Esophagus (tissue), 2 donors: Measurements from ENCODE around the gene PGBD5. TPM values are rescaled to one million over a fixed set of nuclear protein-coding genes. Genes with fewer than 3 reads are reported as not detected.

Source experiments
- H3K27ac ChIP-seq, 2 donors: one replicate each; pipeline ENCODE4 v1.5.1; 2013; ENCODE audit warnings: low read depth in 2 of 2, mild to moderate bottlenecking in 2 of 2, inconsistent platforms in 1 of 2, low read length in 1 of 2, moderate library complexity in 1 of 2
- H3K27me3 ChIP-seq, 2 donors: one replicate each; pipeline ENCODE4 v1.6.1; 2013; ENCODE audit warnings: low read length in 2 of 2, control low read depth in 1 of 2, mild to moderate bottlenecking in 1 of 2; ENCODE audit not compliant: insufficient read depth in 2 of 2, control insufficient read depth in 1 of 2
- H3K36me3 ChIP-seq, 2 donors: one replicate each; pipeline ENCODE4 v1.6.1; 2013; ENCODE audit warnings: low read length in 1 of 2; ENCODE audit not compliant: control insufficient read depth in 2 of 2, insufficient read depth in 2 of 2
- H3K4me1 ChIP-seq, 2 donors: one replicate each; pipeline ENCODE4 v1.6.1; 2013; ENCODE audit warnings: low read length in 1 of 2; ENCODE audit not compliant: control insufficient read depth in 2 of 2, insufficient read depth in 2 of 2
- H3K4me3 ChIP-seq, 2 donors: one replicate each; pipeline ENCODE4 v1.5.1; 2013; ENCODE audit warnings: low read length in 2 of 2, mild to moderate bottlenecking in 2 of 2, low read depth in 1 of 2, moderate library complexity in 1 of 2
- H3K9me3 ChIP-seq, 2 donors: one replicate each; pipeline ENCODE4 v1.6.1; 2013; ENCODE audit warnings: mild to moderate bottlenecking in 2 of 2, low read depth in 1 of 2, low read length in 1 of 2, moderate library complexity in 1 of 2; ENCODE audit not compliant: control insufficient read depth in 2 of 2, insufficient read depth in 1 of 2
- WGBS, 2 donors: extraction: QIAGEN DNeasy Blood & Tissue Kit; methylation state at CpG; one replicate each; pipeline ENCODE4 v1.1.7; 2013; 5-methylcytosine and 5-hydroxymethylcytosine counted together
- polyA plus RNA-seq, 2 donors: library from polyadenylated mRNA; stranded (reverse); fragments of 200-250 nt; gene quantifications; one replicate each; pipeline ENCODE4 v1.2.3, GENCODE V29; 2013
- donor health status: healthy with polysubstance abuse.
- donor health status: Bipolar disorder and iron deficiency.

Gene PGBD5
- polyA plus RNA-seq, 2 donors, result 0.22 to 0.67 TPM

DNA sequence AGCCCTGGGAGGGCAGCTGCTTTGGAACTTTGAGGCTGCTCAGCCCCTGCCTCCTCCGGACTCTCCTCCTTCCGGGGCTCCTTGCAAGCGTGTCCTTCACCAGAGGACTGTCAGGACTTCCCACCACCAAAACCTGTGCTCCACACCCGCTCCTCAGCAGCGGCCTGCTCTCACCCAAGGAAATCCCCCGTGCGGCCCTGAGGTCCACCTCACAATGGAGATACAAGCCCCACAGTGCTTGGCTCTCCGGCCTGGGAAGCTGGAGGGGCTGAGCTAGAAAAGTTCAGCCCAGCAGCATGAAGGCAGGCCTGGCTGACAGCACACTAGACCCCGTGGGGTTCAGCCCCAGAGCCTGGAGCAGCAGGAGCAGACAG is 33.6 kb downstream of the PGBD5 start:
- 69 to 75% methylated on average over 8 to 9 of the region's 9 CpGs for WGBS, 2 donors
- Histone ChIP-seq H3K27ac (no peak overlapping the region), H3K36me3 (no peaks in the 10 kb centered on the region), H3K4me3 (no peak overlapping the region), H3K4me1 (no peaks in the 10 kb centered on the region), H3K9me3 (no peaks in the 10 kb centered on the region), H3K27me3 (no peaks in the 10 kb centered on the region)

DNA sequence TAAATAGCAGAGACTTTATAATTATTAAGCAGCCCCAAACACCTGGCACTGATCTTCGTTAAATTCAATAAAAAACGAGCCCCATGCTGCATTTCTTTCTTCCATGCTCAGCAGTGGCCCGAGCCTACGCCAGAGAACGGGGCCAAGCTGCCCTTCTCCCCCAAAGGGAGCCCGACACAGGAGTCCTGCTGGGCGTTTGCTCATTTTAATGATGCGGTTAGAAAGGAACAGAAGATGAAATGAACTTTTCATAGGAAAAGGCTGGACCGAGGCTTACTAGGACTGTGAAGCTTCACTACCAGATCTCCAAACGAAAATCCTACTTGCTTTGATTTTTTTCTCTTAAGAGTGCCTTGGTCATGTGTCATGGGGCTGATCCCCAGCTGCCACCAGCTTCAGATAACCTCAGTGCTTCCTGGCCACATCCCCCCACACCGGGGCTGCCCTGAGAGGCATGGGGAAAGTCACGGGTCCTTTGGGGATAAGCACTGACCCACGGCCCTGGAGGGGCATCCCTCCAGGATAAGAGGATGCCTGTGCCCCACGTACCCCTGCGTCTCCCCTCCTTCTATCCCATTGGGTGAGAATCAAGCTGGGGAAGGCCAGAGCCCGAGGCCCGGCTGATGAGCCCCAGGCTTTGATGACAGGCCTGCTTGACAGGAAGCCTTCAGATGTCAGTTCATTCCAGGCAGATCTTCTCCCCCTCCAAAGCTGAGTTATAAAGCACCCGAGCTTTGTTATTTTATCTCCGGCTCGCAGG is 34.2 kb downstream of the PGBD5 start:
- no peaks in the 10 kb centered on the region for H3K36me3 ChIP-seq
- H3K27ac ChIP-seq, result no peak overlapping the region
- 61 to 63% methylated on average over 20 of the region's 20 CpGs for WGBS, 2 donors
- H3K4me1 ChIP-seq, result no peaks in the 10 kb centered on the region
- H3K9me3 ChIP-seq, result no peaks in the 10 kb centered on the region
- H3K4me3 ChIP-seq, result no peak overlapping the region
- H3K27me3 ChIP-seq, result no peaks in the 10 kb centered on the region

DNA sequence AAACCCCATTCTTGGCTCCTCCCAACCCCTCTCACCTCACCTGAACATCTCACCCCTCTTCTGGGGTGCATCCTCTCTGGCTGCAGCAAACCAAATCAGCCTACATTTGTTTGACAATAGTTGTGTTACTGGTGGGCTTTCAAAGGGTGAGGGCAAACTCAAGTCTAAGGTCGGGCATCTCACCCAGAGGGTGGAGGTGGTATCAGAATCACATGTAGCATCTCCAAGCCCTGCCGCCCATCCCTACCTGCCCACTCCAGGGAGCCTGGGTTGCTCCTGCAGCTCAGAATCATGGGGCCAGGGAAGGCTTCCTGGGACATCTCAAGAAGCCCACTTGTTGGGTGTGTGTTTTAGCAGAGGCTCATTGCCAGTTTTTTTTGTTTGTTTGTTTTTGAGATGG is 35.8 kb downstream of the PGBD5 start:
- Histone ChIP-seq H3K27ac (no peak overlapping the region), H3K9me3 (no peaks in the 10 kb centered on the region), H3K27me3 (no peaks in the 10 kb centered on the region), H3K4me3 (no peak overlapping the region), H3K36me3 (no peaks in the 10 kb centered on the region), H3K4me1 (no peaks in the 10 kb centered on the region)
- 80 to 92% methylated on average over 2 of the region's 2 CpGs for WGBS, 2 donors

DNA sequence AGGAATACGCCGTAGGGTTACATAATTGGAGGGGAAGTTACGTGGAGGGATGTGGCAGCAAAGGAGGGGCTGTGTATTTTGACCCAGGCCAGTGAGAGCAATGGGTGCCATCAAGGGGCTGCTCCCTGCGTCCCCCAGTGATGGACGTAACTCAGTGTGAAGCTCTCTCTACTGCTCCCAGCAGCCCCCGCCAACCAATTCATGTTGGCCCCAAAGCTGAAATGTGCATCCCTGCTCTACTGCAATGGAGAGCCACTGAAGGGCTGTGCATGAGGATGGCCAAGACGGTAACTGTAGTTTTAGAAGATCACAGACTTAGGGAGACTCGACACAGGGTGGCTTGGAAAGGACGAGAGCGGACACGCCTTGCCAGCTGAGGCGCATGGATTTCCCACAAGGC is 38.3 kb downstream of the PGBD5 start:
- Histone ChIP-seq H3K4me1 (no peaks in the 10 kb centered on the region), H3K36me3 (no peaks in the 10 kb centered on the region), H3K27me3 (no peaks in the 10 kb centered on the region), H3K27ac (no peak overlapping the region), H3K9me3 (no peaks in the 10 kb centered on the region), H3K4me3 (no peak overlapping the region)
- 96 to 97% methylated on average over 12 of the region's 12 CpGs for WGBS, 2 donors

DNA sequence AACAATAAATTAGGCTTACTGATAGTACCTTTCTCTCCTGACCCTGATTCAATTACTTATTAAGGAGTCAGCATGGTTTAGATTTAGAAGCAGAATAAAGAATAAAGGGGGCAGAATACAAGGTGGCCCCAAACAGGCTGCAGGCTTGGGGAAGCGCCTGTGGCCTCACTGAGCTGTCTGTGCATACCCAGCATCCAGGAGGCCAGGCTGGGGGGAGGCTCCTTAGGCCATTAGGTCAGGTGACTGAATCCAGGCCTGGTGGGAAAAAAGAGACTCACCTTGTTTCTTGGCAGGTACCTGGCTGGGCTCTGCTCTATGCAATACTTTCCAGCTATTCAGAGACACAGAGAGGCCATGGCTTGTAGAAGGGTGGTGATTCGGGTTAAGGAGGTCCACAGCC is 38.8 kb downstream of the PGBD5 start:
- H3K4me3 ChIP-seq, result no peak overlapping the region
- no peak overlapping the region for H3K27ac ChIP-seq
- H3K9me3 ChIP-seq, result no peaks in the 10 kb centered on the region
- H3K4me1 ChIP-seq, result no peaks in the 10 kb centered on the region
- WGBS, 2 donors, result 90 to 92% methylated on average over 2 of the region's 2 CpGs
- H3K36me3 ChIP-seq, result no peaks in the 10 kb centered on the region
- no peaks in the 10 kb centered on the region for H3K27me3 ChIP-seq

DNA sequence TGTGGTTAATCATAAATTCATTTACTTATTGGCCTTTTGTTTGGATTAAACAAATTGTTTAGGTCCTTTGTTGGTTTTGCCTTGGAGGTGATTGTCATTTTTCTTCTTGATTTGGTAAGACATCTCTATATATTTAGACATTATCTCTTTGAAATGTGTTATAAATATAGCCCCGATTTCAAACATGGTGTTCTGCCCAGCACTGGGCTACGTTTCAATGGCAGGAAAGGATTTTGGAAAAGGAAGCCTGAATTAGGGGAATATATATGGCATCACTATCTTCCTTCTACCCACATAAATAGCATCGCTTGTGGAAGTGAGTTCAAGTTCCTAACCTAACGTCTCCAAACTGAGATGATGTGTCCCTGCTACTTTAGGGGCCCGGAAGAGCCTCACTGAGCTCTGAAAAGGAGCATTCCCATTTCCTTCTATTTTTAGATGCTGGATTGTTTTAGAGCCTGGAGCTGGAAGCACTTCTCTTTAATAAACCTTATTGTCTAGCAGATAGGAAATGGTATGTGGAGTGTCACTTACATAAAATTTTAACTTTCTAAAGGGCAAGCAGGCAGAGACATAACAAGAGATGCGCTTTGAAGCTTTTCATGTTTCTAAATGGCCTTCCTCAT is 39.4 kb downstream of the PGBD5 start:
- Histone ChIP-seq H3K4me1 (no peaks in the 10 kb centered on the region), H3K9me3 (no peaks in the 10 kb centered on the region), H3K36me3 (no peaks in the 10 kb centered on the region), H3K27me3 (no peaks in the 10 kb centered on the region), H3K4me3 (no peak overlapping the region), H3K27ac (no peak overlapping the region)
- 73 to 86% methylated on average over 6 of the region's 6 CpGs for WGBS, 2 donors

DNA sequence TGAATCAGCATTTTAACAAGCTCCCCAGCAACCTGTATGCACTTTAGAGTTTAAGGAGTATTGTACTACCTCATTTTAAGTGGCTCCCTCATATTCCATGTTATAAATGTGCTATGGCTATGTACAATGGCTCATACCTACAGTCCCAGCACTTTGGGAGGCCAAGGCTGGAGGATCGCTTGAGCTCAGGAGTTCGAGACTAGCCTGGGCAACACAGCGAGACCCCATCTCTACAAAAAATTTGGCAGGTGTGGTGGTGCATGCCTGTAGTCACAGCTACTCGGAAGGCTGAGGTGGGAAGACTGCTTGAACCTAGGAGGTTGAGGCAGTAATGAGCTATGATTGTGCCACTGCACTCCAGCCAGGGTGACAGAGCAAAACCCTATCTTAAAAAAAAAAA is 40.2 kb downstream of the PGBD5 start:
- Histone ChIP-seq H3K27ac (no peak overlapping the region), H3K4me3 (no peak overlapping the region), H3K9me3 (no peaks in the 10 kb centered on the region), H3K36me3 (no peaks in the 10 kb centered on the region), H3K4me1 (no peaks in the 10 kb centered on the region), H3K27me3 (no peaks in the 10 kb centered on the region)
- WGBS, 2 donors, result 93 to 96% methylated on average over 4 of the region's 4 CpGs

DNA sequence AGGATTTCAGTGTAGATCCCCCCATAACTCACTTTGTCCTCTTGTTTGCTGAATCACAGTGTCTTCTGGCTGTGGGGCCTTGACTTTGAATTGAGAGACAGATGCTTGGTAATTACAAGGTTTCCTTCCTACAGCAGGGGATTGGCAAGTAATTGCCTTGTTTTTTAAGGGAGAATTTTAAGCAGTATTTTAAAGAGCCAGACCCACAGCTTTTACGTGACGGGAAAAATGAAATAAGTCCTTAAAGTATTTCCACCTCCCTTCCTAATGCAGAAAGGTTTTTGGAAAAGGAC is 41.0 kb downstream of the PGBD5 start:
- Histone ChIP-seq H3K4me3 (no peak overlapping the region), H3K27me3 (no peaks in the 10 kb centered on the region), H3K4me1 (no peaks in the 10 kb centered on the region), H3K36me3 (no peaks in the 10 kb centered on the region), H3K27ac (no peak overlapping the region), H3K9me3 (peaks cover 1 to 6% of the 10 kb centered on the region in 2 donors)
- WGBS, 2 donors, result 94 to 100% methylated on average over 2 of the region's 2 CpGs

DNA sequence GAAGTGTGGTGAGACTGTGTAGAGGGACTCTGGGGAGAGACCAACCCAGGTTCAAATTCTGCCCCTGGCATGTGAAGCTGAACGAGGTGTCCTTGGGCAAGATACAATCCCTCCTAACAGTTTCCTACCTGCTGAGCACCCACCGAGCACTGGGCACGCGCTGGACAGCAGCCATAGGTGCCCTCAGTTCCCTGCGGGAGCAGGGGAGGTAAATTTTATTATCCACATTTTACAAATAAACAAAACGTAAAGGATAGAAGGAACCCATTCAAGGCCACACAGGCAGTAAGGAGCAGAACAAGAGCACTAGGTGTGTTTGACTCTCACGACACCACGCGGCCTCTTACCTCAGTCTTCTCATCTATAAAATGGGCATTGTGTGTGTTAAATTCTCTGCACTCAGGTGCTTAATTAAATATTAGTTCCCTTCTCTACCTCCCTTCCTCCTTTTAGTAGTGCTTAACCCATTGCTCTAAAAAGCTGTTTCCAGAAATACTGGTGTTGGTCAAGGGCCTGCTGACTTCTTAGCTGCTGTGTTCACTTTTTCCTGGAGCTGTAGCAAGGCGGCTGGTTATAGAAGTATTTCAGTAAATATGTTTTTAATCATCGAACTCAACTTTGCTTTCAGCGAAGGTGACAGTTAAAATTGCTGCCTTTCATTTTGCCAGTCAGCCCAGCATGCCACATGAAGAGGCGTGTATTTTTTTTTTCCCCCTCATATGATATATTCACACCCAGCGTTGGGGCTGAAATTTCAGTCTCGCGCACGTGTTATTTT is 41.6 kb downstream of the PGBD5 start:
- Histone ChIP-seq H3K4me1 (no peaks in the 10 kb centered on the region), H3K9me3 (peaks cover 4 to 10% of the 10 kb centered on the region in 2 donors), H3K36me3 (no peaks in the 10 kb centered on the region), H3K27ac (no peak overlapping the region), H3K27me3 (no peaks in the 10 kb centered on the region), H3K4me3 (no peak overlapping the region)
- WGBS, 2 donors, result 90 to 91% methylated on average over 17 of the region's 17 CpGs
